Tibial artery (tissue), 4 donors: ENCODE data around the gene CYP1A1.

Experiments
- DNase-seq, 2 donors: peaks; one replicate each; pipeline ENCODE4 v3.0.0-alpha.2; 2019
- H3K27ac ChIP-seq, 2 donors: fragments of 200-600 bp; sonication (generic) in 1 of 2; 1 replicate in 1 of 2; 2 replicates in 1 of 2; pipeline ENCODE4 v1.5.1; 2018 to 2019; ENCODE audit warnings: mild to moderate bottlenecking in 1 of 2
- H3K27me3 ChIP-seq, 2 donors: fragments of 200-600 bp; sonication (generic) in 1 of 2; one replicate each; pipeline versions ENCODE4 v1.5.1 to v1.6.0; 2016 to 2019
- H3K36me3 ChIP-seq, 3 donors: fragments of 200-600 bp; sonication (generic) in 2 of 3; one replicate each; pipeline ENCODE4 v1.5.1; 2016 to 2019; ENCODE audit warnings: mild to moderate bottlenecking in 2 of 3
- H3K4me1 ChIP-seq, 4 donors: fragments of 200-600 bp; sonication (generic) in 2 of 4; 1 replicate in 3 of 4; 2 replicates in 1 of 4; pipeline ENCODE4 v1.5.1; 2016 to 2019
- H3K4me3 ChIP-seq, 2 donors: fragments of 200-600 bp; sonication (generic) in 1 of 2; 1 replicate in 1 of 2; 2 replicates in 1 of 2; pipeline ENCODE4 v1.5.1; 2018 to 2019; ENCODE audit warnings: mild to moderate bottlenecking in 2 of 2
- H3K9me3 ChIP-seq, 3 donors: fragments of 200-600 bp; sonication (generic) in 1 of 3; one replicate each; pipeline ENCODE4 v1.5.1; 2016 to 2019
- CTCF ChIP-seq, 2 experiments: fragments of 200-600 bp in 1 of 2; fragments of 450-650 bp in 1 of 2; IDR thresholded peaks; one replicate each; pipeline ENCODE4 v1.5.1; 2017 to 2019; ENCODE audit warnings: antibody characterized with exemption in 2 of 2, mild to moderate bottlenecking in 1 of 2, moderate library complexity in 1 of 2
- intact Hi-C: fragments of 100-400 bp; cut with DNase I; formaldehyde crosslinking; loops from one replicate; pipeline ENCODE4 v1.15.0; 2023; ENCODE audit warnings: low total_unique reads

The CYP1A1 gene, protein sequence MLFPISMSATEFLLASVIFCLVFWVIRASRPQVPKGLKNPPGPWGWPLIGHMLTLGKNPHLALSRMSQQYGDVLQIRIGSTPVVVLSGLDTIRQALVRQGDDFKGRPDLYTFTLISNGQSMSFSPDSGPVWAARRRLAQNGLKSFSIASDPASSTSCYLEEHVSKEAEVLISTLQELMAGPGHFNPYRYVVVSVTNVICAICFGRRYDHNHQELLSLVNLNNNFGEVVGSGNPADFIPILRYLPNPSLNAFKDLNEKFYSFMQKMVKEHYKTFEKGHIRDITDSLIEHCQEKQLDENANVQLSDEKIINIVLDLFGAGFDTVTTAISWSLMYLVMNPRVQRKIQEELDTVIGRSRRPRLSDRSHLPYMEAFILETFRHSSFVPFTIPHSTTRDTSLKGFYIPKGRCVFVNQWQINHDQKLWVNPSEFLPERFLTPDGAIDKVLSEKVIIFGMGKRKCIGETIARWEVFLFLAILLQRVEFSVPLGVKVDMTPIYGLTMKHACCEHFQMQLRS

DNA sequence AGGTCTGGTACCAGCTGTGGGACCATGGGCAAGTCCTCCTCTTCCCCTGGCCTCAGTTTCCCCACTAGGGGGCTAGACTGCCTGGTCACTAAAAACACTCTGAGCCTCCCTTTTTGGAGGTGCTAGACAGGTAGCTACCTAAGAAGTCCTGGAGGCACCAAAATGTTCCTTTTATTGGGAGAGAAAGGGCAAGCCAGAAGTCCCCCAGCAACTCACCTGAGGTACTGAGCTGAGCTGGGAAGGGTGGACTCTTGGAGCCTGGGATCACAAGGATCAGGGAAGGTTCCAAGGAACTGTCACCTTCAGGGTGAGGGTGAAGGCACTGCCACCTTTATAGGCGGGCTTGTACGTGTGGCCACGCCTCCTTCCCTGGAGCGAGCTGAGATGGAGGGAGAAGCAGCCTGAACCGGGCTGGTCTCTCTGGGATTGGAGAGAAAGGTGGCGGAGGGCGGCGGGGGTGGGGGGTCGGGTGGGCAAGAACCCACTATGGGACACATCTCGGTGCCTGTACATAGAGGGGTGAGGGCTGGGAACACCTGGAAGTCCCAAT lies at the start of gene CYP1A1:
CYP1A1 (minus strand) TSS at position 304 of the 550 bp plus-strand sequence. CDS start 2,431 bp downstream, outside the sequence.
- Histone ChIP-seq H3K27ac (no peak within 1 kb of the TSS), H3K4me3 (peak within 1 kb of the TSS; percentile 54 to 61)
- intact Hi-C loops = no loop called here

DNA sequence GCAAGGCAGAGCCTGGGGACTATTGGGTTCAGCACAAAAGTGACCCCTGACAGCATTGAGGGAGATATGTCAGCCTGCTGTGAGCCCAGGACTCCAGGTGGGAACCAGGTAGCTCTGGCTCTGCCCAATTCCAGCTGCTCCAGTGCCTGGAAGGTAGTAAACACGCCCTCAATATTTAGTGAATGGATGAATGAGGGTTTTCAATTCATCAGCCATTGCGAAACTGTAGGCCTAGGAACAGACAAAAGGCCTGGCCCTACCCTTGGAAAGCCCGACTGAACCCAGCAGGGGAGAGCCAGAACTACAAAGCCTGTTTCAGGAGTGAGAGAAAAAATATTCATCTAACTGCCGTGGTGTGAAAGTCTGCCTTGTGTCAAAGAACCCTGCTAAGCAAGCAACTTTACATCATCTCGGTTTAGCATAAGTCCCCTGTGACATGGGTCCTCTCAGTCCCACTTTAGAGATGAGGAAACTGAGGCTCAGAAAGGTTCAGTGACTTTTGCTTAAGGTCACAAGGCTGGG lies 48.5 kb upstream of the CYP1A1 start:
- no peak for TF ChIP-seq CTCF (IDR thresholded peaks at IDR 0.05)
- H3K27me3 ChIP-seq = peaks cover 0 to 18% of the 10 kb centered on the region in 2 donors
- no peak overlapping the region for H3K27ac ChIP-seq
- no peaks in the 10 kb centered on the region for H3K36me3 ChIP-seq
- H3K9me3 ChIP-seq = no peaks in the 10 kb centered on the region
- no peak overlapping the region for H3K4me3 ChIP-seq
- DNase-seq = no peak
- intact Hi-C loops = no loop called here
- H3K4me1 ChIP-seq = peaks cover 0 to 20% (median 5%) of the 10 kb centered on the region in 4 donors

More for the DNA sequence above, at the start of gene CYP1A1:
- no peaks in the 10 kb centered on the region for H3K36me3 ChIP-seq
- H3K9me3 ChIP-seq = no peaks in the 10 kb centered on the region
- no peak for TF ChIP-seq CTCF (IDR thresholded peaks at IDR 0.05)
- DNase-seq = no peak
- H3K4me1 ChIP-seq = peaks cover 0 to 17% (median 13%) of the 10 kb centered on the region in 4 donors
- peaks cover 0 to 38% of the 10 kb centered on the region in 2 donors for H3K27me3 ChIP-seq

DNA sequence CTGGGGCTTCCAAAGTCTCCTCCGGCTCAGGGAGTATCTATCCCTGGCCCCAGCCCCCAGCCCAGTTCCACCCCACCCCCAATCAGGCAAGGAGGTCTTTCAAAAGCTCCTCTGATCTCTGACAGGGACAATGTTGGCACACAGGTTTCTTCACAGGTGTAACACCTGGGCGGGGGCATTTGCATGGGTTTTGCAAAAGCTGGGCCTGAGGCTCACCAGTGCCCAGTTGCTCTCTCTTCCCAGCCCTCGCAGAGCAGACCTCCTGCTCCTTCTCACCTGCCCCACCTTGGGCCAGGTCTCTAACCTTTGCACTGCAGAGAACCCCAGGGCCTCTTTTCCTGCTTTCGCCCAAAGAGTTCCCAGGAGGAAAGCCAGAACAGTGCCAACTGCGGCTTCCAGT lies 48.0 kb upstream of the CYP1A1 start:
- H3K27me3 ChIP-seq = peaks cover 0 to 22% of the 10 kb centered on the region in 2 donors
- peaks cover 0 to 25% (median 9%) of the 10 kb centered on the region in 4 donors for H3K4me1 ChIP-seq
- intact Hi-C loops = no loop called here

GRCh38 chr15:74770211-74770903 lies 45.0 kb upstream of the CYP1A1 start:
- intact Hi-C loops = loop anchor here (2.0 kb wide), 1 partner anchor 136 kb away; no protein-coding TSS in a partner anchor
- Histone ChIP-seq H3K4me3 (no peak overlapping the region), H3K27me3 (peaks cover 0 to 38% of the 10 kb centered on the region in 2 donors), H3K27ac (no peak overlapping the region), H3K4me1 (peaks cover 0 to 16% (median 9%) of the 10 kb centered on the region in 4 donors), H3K9me3 (no peaks in the 10 kb centered on the region), H3K36me3 (no peaks in the 10 kb centered on the region)
- no peak for TF ChIP-seq CTCF (IDR thresholded peaks at IDR 0.05)
- DNase-seq = no peak

More for the DNA sequence above, 48.0 kb upstream of the CYP1A1 start:
- H3K9me3 ChIP-seq = no peaks in the 10 kb centered on the region
- H3K27ac ChIP-seq = no peak overlapping the region
- no peak overlapping the region for H3K4me3 ChIP-seq
- no peak for TF ChIP-seq CTCF (IDR thresholded peaks at IDR 0.05)
- H3K36me3 ChIP-seq = no peaks in the 10 kb centered on the region
- no peak for DNase-seq

DNA sequence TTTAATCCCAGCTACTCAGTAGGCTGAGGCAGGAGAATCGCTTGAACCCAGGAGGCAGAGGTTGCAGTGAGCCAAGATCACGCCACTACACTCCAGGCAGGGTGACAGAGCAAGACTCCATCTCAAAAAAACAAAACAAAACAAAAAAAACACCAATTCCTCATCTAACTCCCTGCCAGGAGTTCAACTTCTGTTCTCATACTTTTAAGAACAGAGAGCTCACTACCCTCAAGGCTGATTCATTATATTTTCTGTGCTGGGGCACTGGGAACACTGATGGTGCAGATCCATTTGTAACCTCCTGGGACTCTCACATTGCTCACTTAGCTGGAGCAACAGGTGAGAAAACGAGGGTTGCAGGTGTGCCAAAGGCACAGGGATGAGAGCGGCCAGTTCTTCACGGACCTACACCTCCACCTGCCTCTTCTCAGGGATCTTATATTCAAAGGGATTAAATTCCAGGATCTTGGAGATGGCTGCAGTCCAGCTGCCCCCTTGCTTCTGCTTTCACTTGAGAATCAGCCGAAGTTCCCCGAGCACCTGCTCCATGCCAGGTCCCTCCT lies 44.2 kb upstream of the CYP1A1 start:
- Histone ChIP-seq H3K4me3 (no peak overlapping the region), H3K27me3 (peaks cover 0 to 38% of the 10 kb centered on the region in 2 donors), H3K9me3 (no peaks in the 10 kb centered on the region), H3K36me3 (no peaks in the 10 kb centered on the region), H3K27ac (no peak overlapping the region), H3K4me1 (peaks cover 0 to 16% (median 9%) of the 10 kb centered on the region in 4 donors)
- TF ChIP-seq CTCF (IDR thresholded peaks at IDR 0.05) = no peak
- intact Hi-C loops = loop anchor here (2.0 kb wide), 1 partner anchor 135 kb away; no protein-coding TSS in a partner anchor
- DNase-seq = no peak
